ENCODE data around the gene FAM72A.

FAM72A gene

GRCh38 chr1:206136241-206136640 is 66.4 kb downstream of the FAM72A start:
- Histone ChIP-seq H3K4me3 (ENCODE audit: low read length) (no peak overlapping the region), H3K9me3 (ENCODE audit: control insufficient read depth, insufficient read depth, low read length) (no peaks in the 10 kb centered on the region), H4K20me1 (ENCODE audit: control insufficient read depth, insufficient read depth, low read depth, low read length) (no peaks in the 10 kb centered on the region), H3K27me3 (ENCODE audit: control insufficient read depth, low read length) (peaks cover 30% of the 10 kb centered on the region), H3K79me2 (ENCODE audit: control insufficient read depth, low read length) (no peaks in the 10 kb centered on the region), H3K4me1 (ENCODE audit: control insufficient read depth, low read length) (no peaks in the 10 kb centered on the region), H3K4me2 (ENCODE audit: low read length) (no peak overlapping the region), H3F3A (ENCODE audit: control insufficient read depth, insufficient read depth) (no peaks in the 10 kb centered on the region), H3K27ac (ENCODE audit: low read depth, low read length) (no peak overlapping the region), H3K36me3 (ENCODE audit: control insufficient read depth, low read length) (no peaks in the 10 kb centered on the region), H3K9me2 (replicated peaks; ENCODE audit: control insufficient read depth, low read length) (no peaks in the 10 kb centered on the region)
- TF ChIP-seq CTCF (IDR thresholded peaks at IDR 0.05; ENCODE audit: low read depth, low read length, poor library complexity, severe bottlenecking) = no peak
- TF ChIP-seq EZH2phosphoT487 (IDR thresholded peaks at IDR 0.05; ENCODE audit: borderline replicate concordance, low read length) = no peak

Measured in DOHH2 (cell line).